H9 (cell line): ENCODE measurements around the gene HECW1. TPM values are rescaled to one million over a fixed set of nuclear protein-coding genes. Genes with fewer than 3 reads are reported as not detected.

ENCODE experiments used
- DNase-seq: peaks from one replicate; pipeline ENCODE4 v3.0.0-alpha.2; 2017
- H2AFZ ChIP-seq: one replicate; pipeline ENCODE4 v1.6.1; 2013; ENCODE audit warnings: mild to moderate bottlenecking, low read length, control low read depth, moderate library complexity
- H2AK5ac ChIP-seq: 2 replicates; pipeline ENCODE4 v1.6.1; 2013; ENCODE audit warnings: low read length, control low read depth, mixed read lengths; ENCODE audit not compliant: insufficient read length
- H2BK120ac ChIP-seq: one replicate; pipeline ENCODE4 v1.6.1; 2013; ENCODE audit warnings: low read depth, mild to moderate bottlenecking, low read length, control low read depth, inconsistent platforms; ENCODE audit not compliant: poor library complexity, severe bottlenecking
- H2BK12ac ChIP-seq: 2 replicates; pipeline ENCODE4 v1.6.1; 2013; ENCODE audit warnings: low read length, control low read depth, mixed read lengths, low read depth; ENCODE audit not compliant: insufficient read length
- H2BK15ac ChIP-seq: 2 replicates; pipeline ENCODE4 v1.6.1; 2013; ENCODE audit warnings: low read depth, low read length, control low read depth
- H2BK20ac ChIP-seq: one replicate; pipeline ENCODE4 v1.6.1; 2013; ENCODE audit warnings: low read depth, mild to moderate bottlenecking, low read length, control low read depth, inconsistent platforms; ENCODE audit not compliant: poor library complexity, severe bottlenecking
- H2BK5ac ChIP-seq: 2 replicates; pipeline ENCODE4 v1.6.1; 2013; ENCODE audit warnings: low read length, control low read depth, mixed read lengths; ENCODE audit not compliant: insufficient read length
- H3K14ac ChIP-seq: 2 replicates; pipeline ENCODE4 v1.6.1; 2013; ENCODE audit warnings: low read length, control low read depth; ENCODE audit not compliant: insufficient read depth
- H3K18ac ChIP-seq: 2 replicates; pipeline ENCODE4 v1.6.1; 2013; ENCODE audit warnings: low read depth, mild to moderate bottlenecking, mixed read lengths, low read length, control low read depth; ENCODE audit not compliant: insufficient read length
- H3K23ac ChIP-seq: 2 replicates; pipeline ENCODE4 v1.6.1; 2013; ENCODE audit warnings: low read length, control low read depth, mixed read lengths, low read depth; ENCODE audit not compliant: insufficient read length
- H3K23me2 ChIP-seq: 2 replicates; pipeline ENCODE4 v1.6.1; 2013; ENCODE audit warnings: low read depth, mild to moderate bottlenecking, mixed read lengths, low read length, control low read depth; ENCODE audit not compliant: insufficient read length, poor library complexity, severe bottlenecking
- H3K27ac ChIP-seq: 2 replicates; pipeline ENCODE4 v1.5.1; 2013; ENCODE audit warnings: low read length, control low read depth, mixed read lengths, low read depth; ENCODE audit not compliant: insufficient read length
- H3K27me3 ChIP-seq: 2 replicates; pipeline ENCODE4 v1.6.1; 2013; ENCODE audit warnings: low read length, control low read depth, inconsistent platforms; ENCODE audit not compliant: insufficient read depth
- H3K4ac ChIP-seq: 2 replicates; pipeline ENCODE4 v1.6.1; 2013; ENCODE audit warnings: low read depth, mild to moderate bottlenecking, control low read depth, inconsistent platforms, low read length, moderate library complexity
- H3K4me1 ChIP-seq: 2 replicates; pipeline ENCODE4 v1.6.1; 2013; ENCODE audit warnings: low read length, control low read depth, inconsistent platforms; ENCODE audit not compliant: insufficient read depth
- H3K4me2 ChIP-seq: 2 replicates; pipeline ENCODE4 v1.6.1; 2013; ENCODE audit warnings: low read length, control low read depth, mixed read lengths; ENCODE audit not compliant: insufficient read length, insufficient read depth
- H3K56ac ChIP-seq: 2 replicates; pipeline ENCODE4 v1.6.1; 2013; ENCODE audit warnings: low read depth, mild to moderate bottlenecking, mixed read lengths, low read length, control low read depth; ENCODE audit not compliant: insufficient read length
- H3K79me1 ChIP-seq: 2 replicates; pipeline ENCODE4 v1.6.1; 2013; ENCODE audit warnings: low read depth, mild to moderate bottlenecking, moderate library complexity, low read length, control low read depth, inconsistent platforms; ENCODE audit not compliant: insufficient read depth, poor library complexity, severe bottlenecking
- H3K79me2 ChIP-seq: 2 replicates; pipeline ENCODE4 v1.6.1; 2013; ENCODE audit warnings: low read length, control low read depth, inconsistent platforms; ENCODE audit not compliant: insufficient read depth
- H3K9ac ChIP-seq: 2 replicates; pipeline ENCODE4 v1.6.1; 2013; ENCODE audit warnings: low read length, control low read depth, mixed read lengths; ENCODE audit not compliant: insufficient read length; ENCODE audit errors: extremely low read depth
- H3K9me3 ChIP-seq: one replicate; pipeline ENCODE4 v1.6.1; 2013; ENCODE audit warnings: low read depth, low read length, inconsistent platforms; ENCODE audit not compliant: control insufficient read depth
- H3T11ph ChIP-seq: one replicate; pipeline ENCODE4 v1.6.1; 2013; ENCODE audit warnings: mild to moderate bottlenecking, low read length, control low read depth, inconsistent platforms
- H4K20me1 ChIP-seq: one replicate; pipeline ENCODE4 v1.6.1; 2013; ENCODE audit not compliant: control insufficient read depth, insufficient read length, insufficient read depth
- H4K5ac ChIP-seq: 2 replicates; pipeline ENCODE4 v1.6.1; 2013; ENCODE audit warnings: low read depth, mild to moderate bottlenecking, mixed read lengths, low read length, control low read depth; ENCODE audit not compliant: insufficient read length
- H4K8ac ChIP-seq: replicated peaks from 2 replicates; pipeline ENCODE4 v1.6.1; 2013; ENCODE audit warnings: low read length, control low read depth, mixed read lengths, low read depth; ENCODE audit not compliant: insufficient read length
- H4K91ac ChIP-seq: 2 replicates; pipeline ENCODE4 v1.6.1; 2013; ENCODE audit warnings: low read depth, mild to moderate bottlenecking, moderate library complexity, mixed read lengths, low read length, control low read depth; ENCODE audit not compliant: insufficient read length
- H3K27ac Mint-ChIP-seq, 3 experiments: 2 replicates in 2 of 3; 3 replicates in 1 of 3; pipeline ENCODE4 v1.8.0; 2020 to 2021; ENCODE audit warnings: mixed read lengths in 3 of 3, mild to moderate bottlenecking in 1 of 3, moderate library complexity in 1 of 3
- H3K27me3 Mint-ChIP-seq: 2 replicates; pipeline ENCODE4 v1.8.0; 2021; ENCODE audit warnings: low read depth, mild to moderate bottlenecking, moderate library complexity, mixed read lengths
- H3K36me3 Mint-ChIP-seq, 3 experiments: 2 replicates in 2 of 3; 3 replicates in 1 of 3; pipeline ENCODE4 v1.8.0; 2020 to 2021; ENCODE audit warnings: low read depth in 3 of 3, mixed read lengths in 3 of 3; ENCODE audit not compliant: insufficient read depth in 1 of 3
- H3K4me1 Mint-ChIP-seq, 2 experiments: 2 replicates each; pipeline ENCODE4 v1.8.0; 2020; ENCODE audit warnings: mixed read lengths in 2 of 2
- H3K4me3 Mint-ChIP-seq, 2 experiments: 2 replicates in 1 of 2; 3 replicates in 1 of 2; pipeline ENCODE4 v1.8.0; 2020 to 2021; ENCODE audit warnings: mild to moderate bottlenecking in 2 of 2, mixed read lengths in 2 of 2, moderate library complexity in 1 of 2
- H3K9me3 Mint-ChIP-seq, 2 experiments: 2 replicates in 1 of 2; 3 replicates in 1 of 2; pipeline ENCODE4 v1.8.0; 2020; ENCODE audit warnings: mild to moderate bottlenecking in 2 of 2, mixed read lengths in 2 of 2, moderate library complexity in 1 of 2
- WGBS: extraction: QIAGEN DNeasy Blood & Tissue Kit; methylation state at CpG from one replicate; pipeline ENCODE4 v1.1.7; 2013; ENCODE audit warnings: missing lambda C conversion rate, low lambda C conversion rate, mixed read lengths; ENCODE audit not compliant: insufficient read length; ENCODE audit errors: extremely low coverage; 5-methylcytosine and 5-hydroxymethylcytosine counted together
- total RNA-seq: library from RNA; stranded (reverse); gene quantifications from 2 replicates; pipeline ENCODE4 v1.2.1, GENCODE V29; 2021
- TF ChIP-seq, protein P1 (sequence below): fragments of 200-600 bp; sonication (generic); conservative IDR thresholded peaks from 3 replicates; pipeline ENCODE4 v1.8.0; 2021; ENCODE audit warnings: antibody characterized with exemption, mild to moderate bottlenecking

Gene HECW1
- total RNA-seq, 1 experiment from 2014 or later, result 5.0 TPM

DNA sequence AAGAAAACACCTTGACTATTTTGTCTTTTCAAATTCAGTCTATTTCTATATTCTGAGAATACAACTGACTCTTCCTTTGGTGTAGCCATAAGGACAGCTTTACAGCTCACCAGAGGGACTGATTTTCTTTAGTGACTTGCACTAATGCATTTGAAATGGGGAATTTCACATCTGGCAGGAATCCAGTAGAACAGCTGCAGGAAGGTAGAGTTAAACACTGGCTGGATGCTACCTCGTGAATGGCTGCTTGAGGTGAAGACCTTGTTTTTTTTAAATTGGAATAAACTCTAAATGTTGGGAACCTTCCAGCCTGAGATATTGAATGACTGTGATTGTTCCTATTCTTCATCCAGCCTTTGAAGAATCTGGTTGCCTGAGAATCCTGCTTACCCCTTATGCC lies 330.9 kb downstream of the HECW1 start:
- H4K5ac ChIP-seq, result no peak overlapping the region
- no peak overlapping the region for H3K27ac Mint-ChIP-seq
- no peak overlapping the region for H3K4ac ChIP-seq
- no peaks in the 10 kb centered on the region for H3K27me3 Mint-ChIP-seq
- no peak for DNase-seq
- no peaks in the 10 kb centered on the region for H3K79me2 ChIP-seq
- peaks cover 13 to 14% of the 10 kb centered on the region in 2 experiments for H3K4me1 Mint-ChIP-seq
- no peak overlapping the region for H2BK12ac ChIP-seq
- no peak overlapping the region for H2AK5ac ChIP-seq
- H4K8ac ChIP-seq, result no peak overlapping the region
- no peaks in the 10 kb centered on the region for H3K9me3 ChIP-seq
- no CpG with 5 or more reads among the region's 1 CpG for WGBS
- no peak overlapping the region for H3K27ac ChIP-seq
- H3K14ac ChIP-seq, result no peak overlapping the region
- no peaks in the 10 kb centered on the region for H3K79me1 ChIP-seq
- TF ChIP-seq, protein P1, sequence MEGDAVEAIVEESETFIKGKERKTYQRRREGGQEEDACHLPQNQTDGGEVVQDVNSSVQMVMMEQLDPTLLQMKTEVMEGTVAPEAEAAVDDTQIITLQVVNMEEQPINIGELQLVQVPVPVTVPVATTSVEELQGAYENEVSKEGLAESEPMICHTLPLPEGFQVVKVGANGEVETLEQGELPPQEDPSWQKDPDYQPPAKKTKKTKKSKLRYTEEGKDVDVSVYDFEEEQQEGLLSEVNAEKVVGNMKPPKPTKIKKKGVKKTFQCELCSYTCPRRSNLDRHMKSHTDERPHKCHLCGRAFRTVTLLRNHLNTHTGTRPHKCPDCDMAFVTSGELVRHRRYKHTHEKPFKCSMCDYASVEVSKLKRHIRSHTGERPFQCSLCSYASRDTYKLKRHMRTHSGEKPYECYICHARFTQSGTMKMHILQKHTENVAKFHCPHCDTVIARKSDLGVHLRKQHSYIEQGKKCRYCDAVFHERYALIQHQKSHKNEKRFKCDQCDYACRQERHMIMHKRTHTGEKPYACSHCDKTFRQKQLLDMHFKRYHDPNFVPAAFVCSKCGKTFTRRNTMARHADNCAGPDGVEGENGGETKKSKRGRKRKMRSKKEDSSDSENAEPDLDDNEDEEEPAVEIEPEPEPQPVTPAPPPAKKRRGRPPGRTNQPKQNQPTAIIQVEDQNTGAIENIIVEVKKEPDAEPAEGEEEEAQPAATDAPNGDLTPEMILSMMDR, result no peak
- H3K4me1 ChIP-seq, result no peaks in the 10 kb centered on the region; the same call in 1 of the 2 replicates
- no peaks in the 10 kb centered on the region; a peak in 1 of 5 replicates for H3K9me3 Mint-ChIP-seq
- H3K4me2 ChIP-seq, result no peak overlapping the region
- no peak overlapping the region for H3K23ac ChIP-seq
- no peak overlapping the region for H2BK120ac ChIP-seq
- no peak overlapping the region for H2BK5ac ChIP-seq
- no peaks in the 10 kb centered on the region for H3K27me3 ChIP-seq
- H3K23me2 ChIP-seq, result no peaks in the 10 kb centered on the region
- H2BK20ac ChIP-seq, result no peak overlapping the region
- H4K20me1 ChIP-seq, result no peaks in the 10 kb centered on the region
- no peak overlapping the region for H3K18ac ChIP-seq
- H3T11ph ChIP-seq, result no peak overlapping the region
- no peak overlapping the region for H3K9ac ChIP-seq
- no peak overlapping the region for H3K4me3 Mint-ChIP-seq
- H4K91ac ChIP-seq, result no peak overlapping the region
- no peak overlapping the region for H2AFZ ChIP-seq
- peaks cover 0 to 7% (median 6%) of the 10 kb centered on the region in 3 experiments; a peak in 4 of 7 replicates for H3K36me3 Mint-ChIP-seq
- H3K56ac ChIP-seq, result no peak overlapping the region
- no peak overlapping the region for H2BK15ac ChIP-seq
